ENCODE measurements around the gene CC2D2B.

DNA sequence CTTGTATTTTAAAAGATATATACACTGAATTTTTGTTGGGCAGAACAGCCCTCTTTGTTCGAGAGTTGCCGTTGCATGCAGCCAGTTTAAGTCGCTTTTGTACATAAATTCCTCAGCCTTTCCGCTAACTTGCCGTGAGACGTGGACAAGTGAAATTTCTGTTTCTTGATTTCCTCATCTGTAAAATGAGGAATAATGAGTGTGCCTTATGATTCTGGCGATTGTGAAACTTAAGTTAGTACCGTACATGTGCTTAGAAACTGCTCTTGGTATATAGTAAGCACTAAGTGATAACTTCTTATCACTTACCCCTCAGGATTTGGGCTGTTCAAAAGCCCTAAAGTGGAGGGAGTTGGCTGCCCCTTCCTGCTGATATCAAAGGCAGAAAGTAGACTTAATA lies 137.0 kb downstream of the CC2D2B start:
- no peak for TF ChIP-seq EZH2 (IDR thresholded peaks at IDR 0.05; ENCODE audit: insufficient read depth, poor library complexity, severe bottlenecking)
- TF ChIP-seq EZH2phosphoT487 (IDR thresholded peaks at IDR 0.05; ENCODE audit: insufficient read depth, low read depth), result no peak

All from GM23248 (cell line).